GM12878 (cell line): ENCODE measurements around the gene NXN.

Experiments used
- CEBPB ChIP-seq, 2 experiments: fragments of 150-350 bp in 1 of 2; IDR thresholded peaks; 2 replicates each; pipeline ENCODE4 v1.6.1; 2012 to 2014; ENCODE audit warnings: low read depth in 2 of 2, low read length in 2 of 2, borderline replicate concordance in 1 of 2, inconsistent platforms in 1 of 2
- EP300 ChIP-seq, 2 experiments: fragments of 150-350 bp in 1 of 2; IDR thresholded peaks; 2 replicates each; pipeline ENCODE4 v1.6.1; 2011 to 2012; ENCODE audit warnings: low read depth in 2 of 2, low read length in 2 of 2, borderline replicate concordance in 1 of 2, improper control_type of control experiment in 1 of 2, inconsistent platforms in 1 of 2; ENCODE audit not compliant: control insufficient read depth in 1 of 2
- HCFC1 ChIP-seq: fragments of 150-350 bp; IDR thresholded peaks from 2 replicates; pipeline ENCODE4 v1.6.1; 2014; ENCODE audit warnings: low read length
- MXI1 ChIP-seq: fragments of 150-350 bp; IDR thresholded peaks from 2 replicates; pipeline ENCODE4 v1.6.1; 2011; ENCODE audit warnings: low read depth, mild to moderate bottlenecking, inconsistent platforms, low read length, improper control_type of control experiment
- NBN ChIP-seq: fragments of 450-650 bp; IDR thresholded peaks from 2 replicates; pipeline ENCODE4 v1.6.1; 2016
- POLR2A ChIP-seq: IDR thresholded peaks from 2 replicates; pipeline ENCODE4 v1.6.1; 2011; ENCODE audit warnings: low read depth, mild to moderate bottlenecking, low read length
- POLR2AphosphoS5 ChIP-seq: IDR thresholded peaks from 2 replicates; pipeline ENCODE4 v1.6.1; 2011; ENCODE audit warnings: mild to moderate bottlenecking, low read length, inconsistent platforms
- RAD21 ChIP-seq: IDR thresholded peaks from 2 replicates; pipeline ENCODE4 v1.6.1; 2011; ENCODE audit warnings: mild to moderate bottlenecking, low read depth, low read length, moderate library complexity; ENCODE audit not compliant: insufficient read depth
- RCOR1 ChIP-seq: conservative IDR thresholded peaks from 2 replicates; pipeline ENCODE4 v1.6.1; 2012; ENCODE audit warnings: low read depth, low read length, improper control_type of control experiment
- TAF1 ChIP-seq: IDR thresholded peaks from 2 replicates; pipeline ENCODE4 v1.6.1; 2011; ENCODE audit warnings: mild to moderate bottlenecking, low read depth, low read length, borderline replicate concordance
- TF ChIP-seq, protein P1 (sequence below), 3 experiments: IDR thresholded peaks in 2 of 3; conservative IDR thresholded peaks in 1 of 3; 2 replicates each; pipeline ENCODE4 v1.5.1; 2011; ENCODE audit warnings: low read depth in 3 of 3, low read length in 3 of 3, mild to moderate bottlenecking in 3 of 3, control low read depth in 2 of 3, moderate library complexity in 2 of 3, inconsistent platforms in 1 of 3, mixed read lengths in 1 of 3; ENCODE audit not compliant: control insufficient read depth in 2 of 3, insufficient read depth in 1 of 3; ENCODE audit errors: extremely low read depth in 1 of 3
- TF ChIP-seq, protein P2 (sequence below): fragments of 450-650 bp; IDR thresholded peaks from 2 replicates; pipeline ENCODE4 v1.6.1; 2017; ENCODE audit warnings: mild to moderate bottlenecking, moderate library complexity
- TF ChIP-seq, protein P3 (sequence below): IDR thresholded peaks from 2 replicates; pipeline ENCODE4 v1.6.1; 2012; ENCODE audit warnings: low read length, inconsistent platforms

DNA sequence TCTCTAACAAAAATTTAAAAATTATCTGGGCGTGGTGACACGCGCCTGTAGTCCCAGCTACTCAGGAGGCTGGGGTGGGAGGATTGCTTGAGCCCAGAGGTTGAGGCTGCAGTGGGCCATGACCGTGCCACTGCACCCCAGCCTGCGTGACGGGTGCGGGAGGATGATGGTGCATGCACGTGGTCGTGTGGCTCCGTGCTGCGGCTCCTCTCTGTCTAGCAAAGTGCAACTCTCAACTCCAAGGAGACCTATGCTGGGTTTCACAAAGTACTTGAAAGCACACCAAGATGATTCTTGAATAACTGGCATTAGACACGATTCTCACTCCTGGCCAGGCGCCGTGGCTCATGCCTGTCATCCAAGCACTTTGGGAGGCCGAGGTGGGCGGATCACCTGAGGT, 25.8 kb downstream of the NXN start:
- TF ChIP-seq, protein P1, sequence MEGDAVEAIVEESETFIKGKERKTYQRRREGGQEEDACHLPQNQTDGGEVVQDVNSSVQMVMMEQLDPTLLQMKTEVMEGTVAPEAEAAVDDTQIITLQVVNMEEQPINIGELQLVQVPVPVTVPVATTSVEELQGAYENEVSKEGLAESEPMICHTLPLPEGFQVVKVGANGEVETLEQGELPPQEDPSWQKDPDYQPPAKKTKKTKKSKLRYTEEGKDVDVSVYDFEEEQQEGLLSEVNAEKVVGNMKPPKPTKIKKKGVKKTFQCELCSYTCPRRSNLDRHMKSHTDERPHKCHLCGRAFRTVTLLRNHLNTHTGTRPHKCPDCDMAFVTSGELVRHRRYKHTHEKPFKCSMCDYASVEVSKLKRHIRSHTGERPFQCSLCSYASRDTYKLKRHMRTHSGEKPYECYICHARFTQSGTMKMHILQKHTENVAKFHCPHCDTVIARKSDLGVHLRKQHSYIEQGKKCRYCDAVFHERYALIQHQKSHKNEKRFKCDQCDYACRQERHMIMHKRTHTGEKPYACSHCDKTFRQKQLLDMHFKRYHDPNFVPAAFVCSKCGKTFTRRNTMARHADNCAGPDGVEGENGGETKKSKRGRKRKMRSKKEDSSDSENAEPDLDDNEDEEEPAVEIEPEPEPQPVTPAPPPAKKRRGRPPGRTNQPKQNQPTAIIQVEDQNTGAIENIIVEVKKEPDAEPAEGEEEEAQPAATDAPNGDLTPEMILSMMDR (IDR thresholded peaks at IDR 0.05 in 2 of 3, conservative IDR thresholded peaks at IDR 0.05 in 1 of 3; ENCODE audit: control insufficient read depth in 2 of 3, extremely low read depth in 1 of 3, insufficient read depth in 1 of 3, low read depth in 3 of 3, low read length in 3 of 3): no peak
- TF ChIP-seq, protein P2, sequence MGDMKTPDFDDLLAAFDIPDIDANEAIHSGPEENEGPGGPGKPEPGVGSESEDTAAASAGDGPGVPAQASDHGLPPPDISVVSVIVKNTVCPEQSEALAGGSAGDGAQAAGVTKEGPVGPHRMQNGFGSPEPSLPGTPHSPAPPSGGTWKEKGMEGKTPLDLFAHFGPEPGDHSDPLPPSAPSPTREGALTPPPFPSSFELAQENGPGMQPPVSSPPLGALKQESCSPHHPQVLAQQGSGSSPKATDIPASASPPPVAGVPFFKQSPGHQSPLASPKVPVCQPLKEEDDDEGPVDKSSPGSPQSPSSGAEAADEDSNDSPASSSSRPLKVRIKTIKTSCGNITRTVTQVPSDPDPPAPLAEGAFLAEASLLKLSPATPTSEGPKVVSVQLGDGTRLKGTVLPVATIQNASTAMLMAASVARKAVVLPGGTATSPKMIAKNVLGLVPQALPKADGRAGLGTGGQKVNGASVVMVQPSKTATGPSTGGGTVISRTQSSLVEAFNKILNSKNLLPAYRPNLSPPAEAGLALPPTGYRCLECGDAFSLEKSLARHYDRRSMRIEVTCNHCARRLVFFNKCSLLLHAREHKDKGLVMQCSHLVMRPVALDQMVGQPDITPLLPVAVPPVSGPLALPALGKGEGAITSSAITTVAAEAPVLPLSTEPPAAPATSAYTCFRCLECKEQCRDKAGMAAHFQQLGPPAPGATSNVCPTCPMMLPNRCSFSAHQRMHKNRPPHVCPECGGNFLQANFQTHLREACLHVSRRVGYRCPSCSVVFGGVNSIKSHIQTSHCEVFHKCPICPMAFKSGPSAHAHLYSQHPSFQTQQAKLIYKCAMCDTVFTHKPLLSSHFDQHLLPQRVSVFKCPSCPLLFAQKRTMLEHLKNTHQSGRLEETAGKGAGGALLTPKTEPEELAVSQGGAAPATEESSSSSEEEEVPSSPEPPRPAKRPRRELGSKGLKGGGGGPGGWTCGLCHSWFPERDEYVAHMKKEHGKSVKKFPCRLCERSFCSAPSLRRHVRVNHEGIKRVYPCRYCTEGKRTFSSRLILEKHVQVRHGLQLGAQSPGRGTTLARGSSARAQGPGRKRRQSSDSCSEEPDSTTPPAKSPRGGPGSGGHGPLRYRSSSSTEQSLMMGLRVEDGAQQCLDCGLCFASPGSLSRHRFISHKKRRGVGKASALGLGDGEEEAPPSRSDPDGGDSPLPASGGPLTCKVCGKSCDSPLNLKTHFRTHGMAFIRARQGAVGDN: no peak
- no peak for TF ChIP-seq RCOR1
- no peak for TF ChIP-seq TAF1
- TF ChIP-seq, protein P3, sequence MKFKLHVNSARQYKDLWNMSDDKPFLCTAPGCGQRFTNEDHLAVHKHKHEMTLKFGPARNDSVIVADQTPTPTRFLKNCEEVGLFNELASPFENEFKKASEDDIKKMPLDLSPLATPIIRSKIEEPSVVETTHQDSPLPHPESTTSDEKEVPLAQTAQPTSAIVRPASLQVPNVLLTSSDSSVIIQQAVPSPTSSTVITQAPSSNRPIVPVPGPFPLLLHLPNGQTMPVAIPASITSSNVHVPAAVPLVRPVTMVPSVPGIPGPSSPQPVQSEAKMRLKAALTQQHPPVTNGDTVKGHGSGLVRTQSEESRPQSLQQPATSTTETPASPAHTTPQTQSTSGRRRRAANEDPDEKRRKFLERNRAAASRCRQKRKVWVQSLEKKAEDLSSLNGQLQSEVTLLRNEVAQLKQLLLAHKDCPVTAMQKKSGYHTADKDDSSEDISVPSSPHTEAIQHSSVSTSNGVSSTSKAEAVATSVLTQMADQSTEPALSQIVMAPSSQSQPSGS: no peak
- no peak for TF ChIP-seq NBN
- TF ChIP-seq POLR2AphosphoS5: no peak
- no peak for TF ChIP-seq RAD21
- no peak for TF ChIP-seq POLR2A
- TF ChIP-seq CEBPB (IDR thresholded peaks at IDR 0.05; ENCODE audit: borderline replicate concordance in 1 of 2, low read depth in 2 of 2, low read length in 2 of 2): no peak
- TF ChIP-seq EP300 (IDR thresholded peaks at IDR 0.05; ENCODE audit: borderline replicate concordance in 1 of 2, control insufficient read depth in 1 of 2, low read depth in 2 of 2, low read length in 2 of 2): no peak
- TF ChIP-seq HCFC1: no peak
- TF ChIP-seq MXI1: no peak
